Measurements from ENCODE around the gene PDE4C.

DNA sequence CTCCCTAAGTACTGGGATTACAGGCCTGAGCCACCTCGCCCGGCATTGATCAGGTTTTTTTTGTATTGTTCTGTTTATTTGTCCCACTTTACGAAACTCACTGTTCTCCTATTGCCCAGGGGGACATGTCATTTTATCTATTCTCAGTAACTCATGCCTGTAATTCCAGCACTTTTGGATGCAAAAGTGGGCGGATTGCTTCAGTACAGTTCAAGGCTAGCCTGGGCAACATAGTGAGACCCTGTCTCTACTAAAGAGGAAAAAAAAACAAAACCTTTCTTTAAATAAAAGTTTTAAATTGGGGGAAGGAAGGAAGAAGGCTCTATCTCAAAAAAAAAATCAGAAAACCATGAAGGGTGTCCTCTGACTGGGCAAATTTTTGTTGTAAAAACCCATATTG lies 36.0 kb downstream of the PDE4C start:
- TF ChIP-seq, protein P1, sequence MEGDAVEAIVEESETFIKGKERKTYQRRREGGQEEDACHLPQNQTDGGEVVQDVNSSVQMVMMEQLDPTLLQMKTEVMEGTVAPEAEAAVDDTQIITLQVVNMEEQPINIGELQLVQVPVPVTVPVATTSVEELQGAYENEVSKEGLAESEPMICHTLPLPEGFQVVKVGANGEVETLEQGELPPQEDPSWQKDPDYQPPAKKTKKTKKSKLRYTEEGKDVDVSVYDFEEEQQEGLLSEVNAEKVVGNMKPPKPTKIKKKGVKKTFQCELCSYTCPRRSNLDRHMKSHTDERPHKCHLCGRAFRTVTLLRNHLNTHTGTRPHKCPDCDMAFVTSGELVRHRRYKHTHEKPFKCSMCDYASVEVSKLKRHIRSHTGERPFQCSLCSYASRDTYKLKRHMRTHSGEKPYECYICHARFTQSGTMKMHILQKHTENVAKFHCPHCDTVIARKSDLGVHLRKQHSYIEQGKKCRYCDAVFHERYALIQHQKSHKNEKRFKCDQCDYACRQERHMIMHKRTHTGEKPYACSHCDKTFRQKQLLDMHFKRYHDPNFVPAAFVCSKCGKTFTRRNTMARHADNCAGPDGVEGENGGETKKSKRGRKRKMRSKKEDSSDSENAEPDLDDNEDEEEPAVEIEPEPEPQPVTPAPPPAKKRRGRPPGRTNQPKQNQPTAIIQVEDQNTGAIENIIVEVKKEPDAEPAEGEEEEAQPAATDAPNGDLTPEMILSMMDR (IDR thresholded peaks at IDR 0.05): no peak
- TF ChIP-seq POLR2A (IDR thresholded peaks at IDR 0.05): no peak

Measured in thyroid gland (tissue), 4 donors.